Stimulated activated CD8-positive, alpha-beta memory T cell treated with anti-CD3 and anti-CD28 coated beads, Interleukin-2, amount 100 ng/mL, for 48 hours (primary cell): ENCODE results near the gene SPC24.
"Not testable (repeated sequence)": the region's sequence is repeated elsewhere in the genome, so short reads cannot be mapped to it uniquely, and the experiment has no call there.

ENCODE experiments used
- DNase-seq, 2 donors: peaks; one replicate each; pipeline ENCODE4 v3.0.0-alpha.2; 2020; ENCODE audit warnings: low read depth in 2 of 2

The SPC24 gene

DNA sequence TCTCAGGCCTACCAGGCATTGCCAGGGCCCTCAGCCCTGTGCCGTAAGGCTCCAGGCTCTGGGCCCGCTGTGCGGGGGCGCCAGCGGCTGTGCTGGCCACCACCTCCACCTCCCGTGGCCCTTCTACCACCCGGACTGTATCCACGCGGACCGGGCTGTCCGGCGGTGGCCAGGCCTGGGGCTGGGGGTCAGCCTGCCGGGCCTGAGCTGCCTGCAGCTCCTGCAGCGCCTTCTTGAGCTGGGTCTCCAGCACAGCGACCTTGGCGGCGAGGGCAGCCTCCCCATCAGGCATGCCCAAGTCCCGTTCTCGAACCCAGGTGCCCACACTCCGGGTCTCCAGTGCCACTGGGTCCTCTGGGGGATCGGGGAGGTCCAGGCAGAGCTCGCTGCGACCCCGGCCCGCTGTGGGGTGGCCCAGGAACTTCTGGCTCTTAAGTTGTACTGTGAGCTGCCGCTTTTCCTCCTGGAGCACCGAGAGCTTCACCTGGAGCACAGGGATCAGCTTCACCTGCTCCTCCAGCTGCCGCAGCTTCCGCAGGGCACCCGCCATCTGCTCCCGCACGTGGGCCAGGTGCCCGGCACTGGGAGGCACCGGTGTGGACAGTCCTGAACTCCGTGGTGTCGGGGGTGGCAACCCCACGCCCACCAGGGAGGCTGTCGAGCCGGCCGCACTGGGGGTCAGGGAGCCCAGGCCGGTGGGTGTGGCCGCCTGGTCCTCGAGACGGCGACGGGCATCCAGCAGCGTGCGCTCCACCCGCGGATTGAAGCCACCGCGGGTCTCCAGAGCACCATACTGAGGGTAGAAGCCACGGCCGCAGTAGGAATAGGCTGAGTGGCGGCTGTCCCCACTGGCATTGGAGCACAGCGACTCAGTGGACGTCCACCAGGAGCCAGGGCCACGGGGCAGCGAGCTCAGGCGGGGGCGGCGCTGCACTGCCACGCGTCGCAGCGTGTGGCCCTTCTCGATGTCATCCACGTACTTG is 37.7 kb upstream of the SPC24 start:
- no peak for DNase-seq

DNA sequence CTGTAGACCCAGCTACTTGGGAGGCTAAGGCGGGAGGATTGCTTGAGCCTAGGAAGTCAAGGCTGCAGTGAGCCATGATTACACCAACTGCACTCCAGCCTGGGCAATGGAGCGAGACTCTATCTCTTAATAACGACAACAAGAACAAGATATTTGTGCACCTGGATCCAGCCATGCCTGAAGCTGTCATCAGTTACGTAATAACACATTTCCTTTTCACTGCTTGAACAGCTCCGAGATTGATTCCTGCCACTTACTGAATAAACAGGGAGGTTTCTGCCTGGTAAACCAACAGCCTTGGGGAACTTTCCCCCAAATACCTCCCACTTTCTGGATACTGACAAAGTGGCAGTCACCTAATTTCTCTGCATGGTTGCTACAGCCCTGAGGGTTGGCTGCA is 36.4 kb upstream of the SPC24 start:
- DNase-seq, result no peak

DNA sequence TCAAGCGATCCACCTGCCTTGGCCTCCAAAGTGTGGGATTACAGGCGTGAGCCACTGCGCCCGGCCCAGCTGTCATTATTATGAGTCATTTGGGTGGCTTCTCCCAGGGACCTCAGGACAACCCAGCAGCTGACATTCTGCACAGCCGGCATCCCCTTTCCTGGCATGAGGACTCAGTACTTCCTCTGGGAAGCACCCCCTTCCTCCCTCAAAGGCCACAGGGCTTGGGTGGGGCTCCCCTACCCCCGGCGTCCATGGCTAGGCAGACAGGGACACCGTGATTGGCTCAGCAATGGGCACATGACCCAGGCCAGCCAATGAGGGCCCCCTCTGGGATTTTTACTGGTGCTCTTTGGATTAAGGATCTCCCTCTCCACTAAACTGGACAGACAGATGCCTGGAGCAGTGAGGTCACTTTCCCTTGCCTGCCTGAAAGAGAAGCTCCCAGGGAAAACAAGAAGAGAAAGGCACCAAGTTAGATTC is 35.7 kb upstream of the SPC24 start:
- no peak for DNase-seq

DNA sequence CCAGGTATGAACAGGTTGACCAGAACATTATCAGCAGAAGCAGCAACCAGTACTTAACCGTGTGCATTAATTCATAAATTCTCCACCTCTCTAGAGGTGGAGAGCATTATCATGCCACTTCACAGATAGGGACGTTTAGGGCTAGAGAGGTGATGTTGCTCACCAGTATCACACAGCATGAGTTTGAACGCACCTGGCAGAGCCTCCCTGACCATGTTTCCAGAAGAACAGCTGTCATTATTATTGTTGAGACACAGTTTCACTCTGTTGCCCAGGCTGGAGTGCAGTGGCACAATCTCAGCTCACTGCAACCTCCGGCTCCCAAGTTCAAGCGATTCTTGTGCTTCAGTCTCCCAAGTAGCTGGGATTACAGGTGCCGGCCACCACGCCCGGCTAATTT is 34.9 kb upstream of the SPC24 start:
- DNase-seq, result no peak

DNA sequence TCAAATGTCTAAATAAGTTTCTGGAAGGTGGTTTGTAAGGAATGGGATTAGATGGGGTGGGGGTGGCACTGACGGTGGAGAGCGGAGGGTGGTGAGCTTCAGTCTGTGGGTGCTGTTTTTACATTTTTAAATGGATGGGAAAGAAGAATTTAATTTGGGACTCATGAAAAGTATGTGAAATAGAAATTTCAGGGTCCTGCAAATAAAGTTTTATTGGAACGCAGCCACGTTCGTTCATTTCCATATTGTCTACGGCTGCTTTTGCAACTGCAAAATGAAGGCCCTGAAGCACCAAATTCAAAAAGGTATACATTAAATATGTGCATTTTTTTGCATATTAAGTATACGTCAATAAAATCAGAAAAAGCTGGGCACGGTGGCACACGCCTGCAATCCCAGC is 31.9 kb upstream of the SPC24 start:
- DNase-seq, result no peak

DNA sequence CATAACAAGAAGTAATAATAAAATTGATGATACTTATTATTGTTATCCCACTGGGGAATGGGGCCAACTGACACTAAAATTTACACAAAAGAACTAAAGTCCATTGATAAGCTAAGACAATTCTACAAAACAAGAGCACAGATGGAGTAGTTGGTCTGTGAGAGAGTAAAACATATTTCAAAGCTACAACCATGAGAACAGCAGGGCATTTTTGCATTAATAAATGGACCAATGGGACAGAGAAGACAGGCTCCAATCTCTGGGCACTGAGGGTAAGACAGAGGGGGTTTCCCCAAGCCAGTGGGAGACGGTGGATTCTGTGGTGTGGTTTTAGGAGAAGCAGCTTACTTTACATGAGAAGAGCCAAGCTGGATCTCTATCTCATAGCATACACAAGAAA is 27.4 kb upstream of the SPC24 start:
- DNase-seq, result no peak

DNA sequence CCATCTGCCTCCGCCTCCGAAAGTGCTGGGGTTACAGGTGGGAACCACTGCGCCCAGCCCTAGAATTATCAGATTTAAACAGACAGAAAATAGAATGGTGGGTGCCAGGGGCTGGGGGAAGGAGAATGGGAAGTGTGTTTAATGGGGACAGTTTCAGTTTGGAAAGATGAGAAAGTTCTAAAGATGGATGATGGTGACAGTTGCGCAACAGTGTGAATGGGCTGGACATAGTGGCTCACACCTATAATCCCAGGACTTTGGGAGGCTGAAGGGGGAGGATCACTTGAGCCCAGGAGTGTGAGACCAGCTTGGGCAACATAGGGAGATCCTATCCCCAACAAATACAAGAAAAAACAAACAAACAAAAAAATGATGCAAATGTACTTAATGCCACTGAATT is 25.9 kb upstream of the SPC24 start:
- no peak for DNase-seq

DNA sequence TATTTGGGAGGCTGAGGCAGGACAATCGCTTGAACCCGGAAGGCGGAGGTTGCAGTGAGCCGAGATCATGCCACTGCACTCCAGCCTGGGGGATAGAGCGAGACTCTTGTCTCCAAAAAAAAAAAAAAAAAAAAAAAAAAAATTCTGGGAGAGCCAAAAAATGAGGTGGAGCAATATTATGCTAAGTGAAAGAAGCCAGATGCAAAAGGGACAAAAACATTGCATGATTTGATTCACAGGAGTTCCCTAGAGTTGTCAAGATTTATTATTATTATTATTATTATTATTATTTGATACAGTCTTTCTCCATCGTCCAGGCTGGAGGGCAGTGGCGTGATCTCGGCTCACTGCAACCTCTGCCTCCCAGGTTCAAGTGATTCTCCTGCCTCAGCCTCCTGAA is 25.4 kb upstream of the SPC24 start:
- not testable (repeated sequence) for DNase-seq

DNA sequence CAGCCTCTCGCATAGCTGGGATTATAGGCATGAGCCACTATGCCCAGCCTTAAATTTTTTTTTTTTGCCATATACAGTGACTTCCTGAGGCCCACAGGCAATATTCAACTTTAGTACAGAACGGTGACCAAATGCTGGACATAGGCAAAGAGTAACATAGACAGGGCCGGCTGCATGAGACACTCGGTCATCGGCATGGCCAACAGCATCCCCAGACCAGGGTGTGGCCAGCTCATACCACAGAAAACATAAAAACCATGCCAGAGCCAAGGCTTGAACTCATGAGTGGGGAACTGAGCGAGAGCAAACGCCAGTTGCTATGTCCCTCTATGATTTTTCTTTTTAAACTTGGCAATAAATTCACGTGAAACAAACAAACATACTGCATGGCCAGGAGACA is 24.8 kb upstream of the SPC24 start:
- no peak for DNase-seq

DNA sequence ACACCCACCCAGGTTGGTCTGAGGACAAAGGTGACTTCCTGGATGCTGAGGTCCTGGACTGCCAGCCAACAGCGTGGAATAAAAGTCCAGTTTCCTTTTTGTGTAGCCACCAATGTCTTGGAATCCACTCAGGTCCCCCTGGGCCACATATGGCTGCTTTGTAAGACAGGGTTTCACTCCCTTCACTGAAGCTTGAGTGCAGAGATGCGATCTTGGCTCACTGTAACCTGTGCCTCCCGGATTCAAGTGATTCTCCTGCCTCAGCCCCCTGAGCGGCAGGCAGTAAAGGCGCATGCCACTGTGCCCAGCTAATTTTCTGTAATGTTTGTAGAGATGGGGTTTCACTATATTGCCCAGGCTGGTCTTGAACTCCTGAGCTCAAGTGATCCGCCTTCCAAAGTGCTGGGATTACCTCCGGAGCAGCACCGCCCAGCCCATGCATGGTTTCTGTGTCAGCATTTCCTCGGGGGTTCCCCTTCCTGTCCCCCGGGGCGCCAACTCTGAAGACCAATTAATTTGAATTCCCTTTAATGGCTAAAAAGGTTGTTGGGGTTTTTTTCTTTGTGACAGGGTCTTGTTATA is 24.2 kb upstream of the SPC24 start:
- no peak for DNase-seq

DNA sequence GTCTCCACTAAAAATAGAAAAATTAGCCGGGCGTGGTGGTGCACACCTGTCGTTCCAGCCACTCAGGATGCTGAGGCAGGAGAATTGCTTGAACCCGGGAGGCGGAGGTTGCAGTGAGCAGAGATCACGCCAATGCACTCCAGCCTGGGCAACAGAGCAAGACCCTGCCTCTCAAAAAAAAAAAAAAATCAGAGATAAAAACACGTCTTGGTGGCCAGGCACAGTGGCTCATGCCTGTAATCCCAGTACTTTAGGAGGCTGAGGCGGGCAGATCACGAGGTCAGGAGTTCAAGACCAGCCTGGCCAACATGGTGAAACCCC is 23.5 kb upstream of the SPC24 start:
- DNase-seq, result not testable (repeated sequence)

DNA sequence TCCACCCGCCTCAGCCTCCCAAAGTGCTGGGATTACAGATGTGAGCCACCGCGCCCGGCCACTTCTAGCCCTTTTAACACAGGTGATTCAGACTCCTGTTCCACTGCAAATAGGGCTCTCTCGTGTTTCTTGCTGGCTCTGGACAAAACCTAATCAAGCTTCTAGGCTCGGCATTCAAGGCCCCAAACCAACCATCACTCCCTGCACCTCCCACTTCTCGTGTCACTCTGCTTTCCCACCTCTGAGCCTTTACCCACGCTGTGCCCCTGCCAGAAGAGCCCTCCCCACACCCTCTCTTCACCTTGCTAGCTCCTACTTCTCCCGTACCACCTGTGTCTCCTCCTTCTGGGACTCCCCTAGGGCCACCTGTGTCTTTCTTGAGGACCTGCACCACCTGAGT is 22.0 kb upstream of the SPC24 start:
- no peak for DNase-seq

DNA sequence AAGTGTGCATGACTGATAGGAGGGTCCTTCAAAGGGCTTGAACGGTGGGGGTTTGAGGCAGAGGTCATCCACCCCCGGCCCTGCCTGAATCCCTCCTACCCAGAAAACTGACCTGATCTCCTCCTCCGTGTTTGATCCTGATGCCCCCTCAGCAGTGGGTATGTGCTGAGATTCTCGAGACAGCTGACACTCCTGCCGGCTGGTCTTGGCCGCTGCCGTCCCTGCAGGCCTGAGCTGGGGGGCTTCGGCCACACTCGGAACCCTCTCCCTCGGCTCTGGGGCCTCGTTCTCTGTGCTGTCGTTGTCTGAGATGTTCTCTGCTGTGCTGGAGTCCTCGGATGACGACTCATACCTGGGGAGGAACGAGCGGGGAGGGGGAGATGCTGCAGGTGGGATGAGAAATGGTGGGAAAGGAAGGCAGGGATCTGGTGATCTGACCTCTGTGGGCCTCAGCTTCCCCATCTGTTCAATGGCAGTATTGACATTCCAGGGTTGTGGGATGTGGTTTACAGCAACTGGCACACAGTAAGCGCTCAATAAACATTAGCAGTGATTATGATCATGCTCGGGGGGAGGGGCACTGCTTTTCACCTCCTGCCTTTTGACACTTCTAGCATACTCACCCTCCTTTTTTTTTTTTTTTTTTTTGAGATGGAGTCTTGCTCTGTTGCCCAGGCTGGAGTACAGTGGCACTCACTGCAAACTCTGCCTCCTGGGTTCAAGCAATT is 21.0 kb upstream of the SPC24 start:
- no peak for DNase-seq

DNA sequence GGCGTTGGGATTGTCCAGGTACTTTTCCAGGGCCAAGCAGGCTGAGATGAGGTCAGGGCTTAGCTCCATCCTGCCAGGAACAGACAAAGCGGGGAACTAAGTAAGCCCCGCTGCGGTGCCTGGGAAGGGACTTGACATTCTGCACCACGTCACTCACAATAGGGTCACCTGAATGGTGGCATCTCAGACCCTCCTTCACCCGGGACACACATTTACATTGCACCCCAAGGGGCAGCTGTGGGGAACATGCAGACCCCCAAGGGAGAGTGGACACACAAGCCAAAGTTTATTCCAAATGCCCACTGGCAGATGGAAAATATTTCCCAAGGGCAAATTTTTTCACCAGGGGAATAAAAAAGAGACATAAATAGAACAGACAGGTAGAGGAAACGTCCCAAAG is 20.3 kb upstream of the SPC24 start:
- no peak for DNase-seq

DNA sequence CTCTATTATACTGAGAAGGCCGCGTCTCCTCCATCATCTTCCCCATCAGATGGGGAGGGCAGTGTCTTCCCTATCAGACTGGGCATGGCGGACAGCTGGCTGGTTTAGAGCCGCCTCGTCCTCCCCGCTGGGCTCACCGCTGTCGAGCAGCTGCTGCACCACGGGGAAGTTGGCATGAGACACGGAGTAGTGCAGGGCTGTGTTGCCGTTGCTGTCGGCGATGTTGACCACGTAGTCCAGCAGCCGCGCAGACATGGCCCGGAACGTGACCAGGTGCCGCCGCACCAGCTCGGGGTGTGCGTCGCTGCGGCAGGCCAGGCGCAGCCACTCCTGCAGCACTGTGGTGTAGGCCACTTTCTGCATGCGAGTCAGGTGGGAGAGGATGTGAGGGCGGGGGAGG is 18.8 kb upstream of the SPC24 start:
- no peak for DNase-seq

DNA sequence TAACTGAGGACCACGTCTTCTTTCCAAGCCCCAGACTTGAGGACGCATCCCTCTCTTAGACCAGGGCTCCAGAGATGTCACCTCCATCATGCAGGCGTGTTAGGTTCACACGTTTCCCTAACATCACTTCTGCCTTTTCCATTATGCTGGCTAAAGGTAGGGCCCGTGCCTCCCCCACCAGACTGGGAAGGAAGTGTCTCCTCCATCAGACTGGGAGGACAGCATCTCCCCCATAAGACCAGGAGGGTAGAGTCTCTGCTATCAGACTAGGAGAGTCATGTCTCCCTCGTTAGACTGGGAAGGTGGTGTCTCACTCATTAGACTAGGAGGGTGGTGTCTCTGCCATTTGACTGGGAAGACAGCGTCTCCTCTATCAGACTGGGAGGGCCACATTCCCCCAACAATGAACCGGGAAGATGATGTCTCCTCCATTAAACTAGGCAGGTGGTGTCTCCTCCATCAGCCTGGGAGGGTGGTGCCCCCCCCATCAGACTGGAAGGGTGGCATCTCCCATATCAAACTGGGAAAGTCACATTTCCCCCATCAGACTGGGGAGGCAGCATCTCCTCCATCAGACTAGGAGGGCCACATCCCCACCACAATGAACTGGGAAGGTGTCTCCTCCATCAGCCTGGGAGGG is 18.1 kb upstream of the SPC24 start:
- no peak for DNase-seq

DNA sequence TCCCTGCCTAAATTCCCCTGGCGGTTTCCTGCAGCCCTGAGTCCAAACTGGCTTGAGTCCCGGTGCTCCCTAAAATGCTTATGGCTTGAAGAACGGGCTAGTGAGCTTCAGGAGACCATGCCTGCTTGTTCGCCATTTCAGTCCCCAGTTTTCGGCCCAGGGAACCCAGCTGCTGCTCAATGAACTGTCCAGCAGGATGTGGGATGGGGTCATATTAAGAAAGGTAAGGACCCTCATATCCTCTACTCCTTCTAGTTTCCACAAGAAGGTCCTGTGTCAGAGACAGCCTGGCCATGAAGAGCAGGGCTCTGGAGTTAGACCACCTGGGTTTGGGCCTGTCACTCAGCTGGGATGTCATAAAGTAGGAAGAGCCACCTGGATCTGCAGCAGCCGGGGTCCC is 17.0 kb upstream of the SPC24 start:
- DNase-seq, result no peak

DNA sequence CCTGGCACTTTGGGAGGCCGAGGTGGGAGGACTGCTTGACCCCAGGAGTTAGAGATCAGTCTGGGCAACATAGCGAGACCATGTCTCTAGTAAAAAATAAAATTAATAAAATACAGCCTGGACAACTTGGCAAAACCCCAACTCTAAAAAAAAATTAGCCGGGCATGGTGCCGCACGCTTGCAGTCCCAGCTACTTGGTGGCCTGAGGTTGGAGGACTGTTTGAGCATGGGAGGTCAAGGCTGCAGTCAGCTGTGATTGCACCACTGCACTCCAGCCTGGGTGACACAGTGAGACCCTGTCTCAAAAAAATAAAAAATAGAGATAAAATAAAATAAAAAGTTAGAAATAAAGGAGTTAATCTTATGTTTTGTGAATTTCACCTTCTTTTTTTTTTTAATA is 15.6 kb upstream of the SPC24 start:
- DNase-seq, result no peak

DNA sequence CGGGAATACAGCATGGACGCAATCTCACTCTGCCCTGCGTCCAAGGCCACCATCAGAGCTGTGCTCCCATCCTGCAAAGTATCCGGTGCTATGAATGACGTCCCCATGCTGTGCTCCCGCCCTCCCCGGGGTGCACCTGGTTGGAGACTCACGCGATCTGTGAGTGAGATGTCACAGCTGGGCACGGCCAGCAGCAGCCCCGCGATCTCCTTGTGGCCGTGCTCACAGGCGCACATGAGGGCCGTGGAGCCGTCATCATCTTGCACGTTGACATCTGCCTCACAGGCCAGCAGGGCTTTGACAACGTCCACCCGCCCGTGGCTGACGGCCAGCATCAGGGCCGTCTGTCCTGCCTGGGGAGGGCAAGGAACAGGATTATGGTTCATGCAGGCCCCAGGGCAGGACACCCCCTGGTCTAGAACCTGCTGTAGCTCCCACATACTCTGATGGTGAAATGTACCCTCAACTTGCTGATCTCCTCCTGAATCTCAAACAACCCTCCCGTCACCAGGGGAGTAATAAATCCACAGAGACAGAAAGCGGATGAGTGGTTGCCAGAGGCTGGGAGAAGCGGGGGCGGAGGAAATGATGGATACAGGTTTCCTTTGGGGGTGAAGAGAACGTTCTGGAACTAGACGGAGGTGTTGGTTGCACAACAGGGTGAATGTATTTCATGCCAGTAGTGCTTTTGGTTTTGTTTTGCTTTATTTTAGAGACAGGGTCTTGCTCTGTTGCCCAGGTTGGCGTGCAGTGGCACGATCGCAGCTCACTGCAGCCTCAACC is 14.5 kb upstream of the SPC24 start:
- no peak for DNase-seq

DNA sequence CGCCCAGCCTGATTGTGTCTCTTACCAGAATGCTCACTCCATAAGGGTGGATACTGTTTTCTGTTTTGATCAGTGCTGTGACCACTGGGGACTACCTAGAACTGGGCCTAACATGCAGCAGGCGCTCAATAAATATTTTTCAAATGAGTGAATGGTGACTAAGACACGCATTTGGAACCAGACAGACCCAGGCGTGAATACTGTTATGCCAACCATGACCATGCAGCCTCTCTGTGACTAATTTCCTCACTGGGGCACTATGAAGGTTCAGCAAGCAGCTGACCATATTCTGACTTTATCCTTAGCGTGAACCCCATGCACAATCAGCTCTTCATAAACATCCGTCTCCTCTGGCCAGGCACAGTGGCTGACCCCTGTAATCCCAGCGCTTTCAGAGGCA is 13.0 kb upstream of the SPC24 start:
- no peak for DNase-seq
